NCI-H1417 treated with DMSO at 0.1 percent for 48 hours (cell line): Measurements from ENCODE around the gene KIF3A.

Experiments
- DNase-seq: peaks from one replicate; lab custom pipeline; 2025; lab: John Stamatoyannopoulos, UW

Gene KIF3A

DNA sequence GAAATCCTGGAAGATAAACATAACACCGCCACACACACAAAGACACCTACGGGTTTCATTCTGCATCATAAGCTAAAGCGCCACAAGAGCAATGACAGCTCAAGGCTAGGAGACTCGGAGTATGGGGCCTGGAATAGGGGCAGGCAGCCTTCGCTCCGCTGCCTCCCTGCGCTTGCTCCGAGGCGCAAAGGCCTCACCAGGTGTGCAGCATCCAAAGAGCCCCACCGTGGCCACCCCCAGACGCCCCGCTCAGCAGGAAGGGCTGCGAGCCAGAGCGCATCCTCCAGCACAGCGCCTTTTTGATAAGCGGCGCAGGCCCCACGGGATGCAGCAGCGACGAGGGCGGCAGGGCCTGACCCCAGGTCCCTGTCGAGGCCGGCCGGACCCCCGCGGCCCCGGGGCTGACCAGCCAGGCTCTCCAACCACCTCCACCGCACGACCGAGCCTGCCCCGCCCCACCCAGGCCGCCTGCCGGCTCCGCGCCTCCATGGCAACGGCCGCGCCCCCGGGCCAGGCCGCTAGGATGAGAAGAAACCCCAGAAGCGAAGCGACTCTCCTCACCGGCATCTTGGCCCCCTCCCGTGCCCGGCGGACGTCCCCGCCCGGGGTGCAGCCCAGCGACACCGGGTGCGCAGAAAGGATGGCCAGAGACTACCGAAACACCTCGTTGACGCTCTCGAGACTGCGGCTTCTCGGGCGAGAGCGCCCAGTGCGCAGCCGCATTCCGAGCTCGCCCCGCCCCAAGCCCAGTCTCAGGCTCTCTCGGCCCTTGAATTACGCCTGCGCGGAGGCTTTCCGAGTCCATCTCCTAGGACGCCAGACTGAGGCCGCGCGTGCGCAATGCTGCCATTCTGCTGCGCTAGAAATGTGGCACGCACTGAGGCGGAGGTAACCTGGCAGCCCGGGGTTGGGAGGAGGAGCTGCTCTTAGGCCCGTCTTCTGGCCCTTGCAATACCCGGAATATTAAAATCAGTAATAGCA lies at the start of gene KIF3A:
TSS of gene KIF3A (minus strand) at position 694 of the 981 bp plus-strand sequence. CDS start at position 567, 127 bp downstream.
- peak; percentile 59 for DNase-seq

- DNase-seq, result no peak
These were observed 49.7 kb upstream of the KIF3A start for GRCh38 chr5:132787076-132787475.

DNA sequence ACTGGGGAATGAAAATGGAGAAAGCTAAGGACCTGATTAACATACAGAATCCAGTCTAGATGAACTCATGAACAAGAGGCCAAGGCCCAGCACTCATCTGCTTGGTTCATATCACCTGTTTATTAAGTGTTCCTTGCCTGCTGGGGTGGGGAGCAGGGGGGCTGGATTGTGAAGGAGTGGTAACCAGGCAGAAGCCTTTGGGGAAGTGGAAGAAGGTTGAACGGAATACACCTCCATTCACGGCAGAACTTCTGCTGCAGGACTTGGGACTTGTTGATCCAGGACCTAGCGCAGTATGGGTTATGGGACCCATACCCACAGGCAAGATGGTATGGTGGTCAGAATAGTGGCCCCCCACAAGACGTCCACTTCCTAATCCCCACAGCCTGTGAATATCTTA lies 48.5 kb upstream of the KIF3A start:
- no peak for DNase-seq

DNA sequence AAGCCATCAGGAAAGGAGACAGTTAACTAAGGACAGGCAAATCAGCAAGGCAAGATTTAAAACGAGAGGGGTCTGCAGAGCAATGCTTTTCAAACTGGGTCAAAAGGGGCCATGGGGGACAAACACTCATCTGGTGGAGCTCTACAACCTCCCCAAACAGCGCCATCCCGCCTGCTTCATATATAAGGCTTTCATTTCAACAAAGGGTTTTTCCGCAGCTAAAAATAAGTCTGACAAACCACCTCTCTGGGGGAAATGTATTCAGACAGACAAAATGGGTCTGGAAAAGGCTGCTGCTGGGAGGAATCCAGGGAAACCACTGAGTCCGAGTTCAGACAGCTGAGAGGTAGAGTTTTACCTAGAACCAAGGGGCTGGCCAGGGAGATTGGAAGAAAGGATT lies 48.0 kb upstream of the KIF3A start:
- DNase-seq, result no peak

DNA sequence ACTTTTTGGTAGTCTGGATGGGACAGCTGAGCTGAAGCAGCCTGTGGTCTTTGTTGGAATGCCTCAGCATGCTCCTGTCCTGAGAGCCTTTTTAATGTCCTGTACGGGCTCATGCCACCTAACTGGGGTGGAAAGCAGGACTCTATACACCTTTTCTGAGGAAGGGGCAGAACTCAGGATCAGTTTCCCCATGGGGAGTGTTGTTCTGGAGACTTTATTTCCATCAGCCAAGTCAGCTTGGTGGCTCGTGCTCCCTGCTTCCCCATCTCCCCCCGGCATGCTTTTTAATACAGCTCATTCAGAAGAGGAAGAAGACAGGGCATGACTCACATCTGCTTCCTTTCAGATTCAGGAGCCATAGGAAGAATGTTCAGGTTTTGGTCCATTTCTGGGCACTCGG lies 44.8 kb upstream of the KIF3A start:
- DNase-seq, result no peak

GRCh38 chr5:132781029-132781428 lies 43.7 kb upstream of the KIF3A start:
- DNase-seq, result no peak

GRCh38 chr5:132780577-132780976 lies 43.2 kb upstream of the KIF3A start:
- no peak for DNase-seq

DNA sequence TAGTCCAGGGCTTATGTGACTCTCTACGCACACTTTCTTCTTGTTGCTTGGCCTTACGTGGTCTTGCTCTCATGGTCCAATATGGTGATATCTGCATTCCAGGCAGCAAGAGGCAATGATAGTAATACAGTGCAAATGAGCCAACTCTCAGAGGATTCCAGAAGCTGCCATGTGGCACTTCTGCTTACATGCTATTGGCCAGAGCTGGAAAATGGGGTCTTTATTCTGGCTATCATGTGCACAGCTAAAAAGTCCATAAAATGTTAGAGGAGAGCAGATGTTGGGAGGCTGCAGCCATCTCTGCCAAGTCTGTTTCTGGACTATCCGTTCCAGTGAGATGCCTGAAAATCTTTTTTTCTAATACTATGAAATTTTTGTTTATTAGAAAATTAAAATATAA lies 42.6 kb upstream of the KIF3A start:
- DNase-seq, result no peak

GRCh38 chr5:132778856-132779255 lies 41.5 kb upstream of the KIF3A start:
- DNase-seq, result no peak

- no peak for DNase-seq
These were observed 40.8 kb upstream of the KIF3A start for GRCh38 chr5:132778129-132778528.

GRCh38 chr5:132777209-132778069 lies 40.1 kb upstream of the KIF3A start, which contains the start of gene SEPTIN8:
SEPTIN8 (minus strand) TSS chr5:132777239; CDS start chr5:132777137, 102 bp downstream.
- no peak for DNase-seq

DNA sequence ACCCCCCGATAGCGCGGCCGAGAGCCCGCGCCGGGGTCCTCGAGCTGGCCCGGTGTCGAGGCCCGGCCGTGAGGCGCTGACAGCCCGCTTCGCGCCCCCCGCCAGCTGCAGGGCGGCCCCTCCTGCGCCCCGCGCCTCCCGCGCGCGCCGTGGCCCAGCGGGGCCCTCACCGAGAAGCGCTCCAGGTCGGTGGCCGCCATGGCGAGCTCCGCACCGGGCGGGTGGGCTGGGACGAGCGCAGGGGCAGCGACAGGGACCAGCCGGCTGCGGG lies 39.5 kb upstream of the KIF3A start:
- DNase-seq, result no peak

- no peak for DNase-seq
These were observed 39.0 kb upstream of the KIF3A start for GRCh38 chr5:132776131-132776937.

GRCh38 chr5:132775476-132775961 lies 38.2 kb upstream of the KIF3A start:
- no peak for DNase-seq

DNA sequence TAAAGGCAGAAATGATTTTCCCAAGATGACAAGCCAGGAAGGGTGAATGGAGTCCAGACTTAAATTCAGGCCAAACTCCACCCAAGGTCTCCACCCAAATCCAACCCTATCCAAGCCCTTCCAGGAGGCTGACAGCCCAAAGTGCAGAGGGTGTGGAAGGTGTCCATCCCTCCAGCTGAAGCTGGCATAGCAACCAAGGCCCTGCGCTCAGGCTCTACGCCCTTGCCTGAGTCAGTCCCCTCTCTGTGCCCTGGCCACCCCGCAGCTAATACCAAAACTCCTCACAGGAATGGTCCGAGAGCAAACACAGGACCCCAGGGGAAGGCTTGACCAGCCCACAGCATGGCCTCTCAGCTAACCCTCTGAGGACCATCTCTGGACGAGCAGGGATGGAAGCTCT lies 37.5 kb upstream of the KIF3A start:
- DNase-seq, result no peak

GRCh38 chr5:132774406-132774805 lies 37.1 kb upstream of the KIF3A start:
- no peak for DNase-seq

DNA sequence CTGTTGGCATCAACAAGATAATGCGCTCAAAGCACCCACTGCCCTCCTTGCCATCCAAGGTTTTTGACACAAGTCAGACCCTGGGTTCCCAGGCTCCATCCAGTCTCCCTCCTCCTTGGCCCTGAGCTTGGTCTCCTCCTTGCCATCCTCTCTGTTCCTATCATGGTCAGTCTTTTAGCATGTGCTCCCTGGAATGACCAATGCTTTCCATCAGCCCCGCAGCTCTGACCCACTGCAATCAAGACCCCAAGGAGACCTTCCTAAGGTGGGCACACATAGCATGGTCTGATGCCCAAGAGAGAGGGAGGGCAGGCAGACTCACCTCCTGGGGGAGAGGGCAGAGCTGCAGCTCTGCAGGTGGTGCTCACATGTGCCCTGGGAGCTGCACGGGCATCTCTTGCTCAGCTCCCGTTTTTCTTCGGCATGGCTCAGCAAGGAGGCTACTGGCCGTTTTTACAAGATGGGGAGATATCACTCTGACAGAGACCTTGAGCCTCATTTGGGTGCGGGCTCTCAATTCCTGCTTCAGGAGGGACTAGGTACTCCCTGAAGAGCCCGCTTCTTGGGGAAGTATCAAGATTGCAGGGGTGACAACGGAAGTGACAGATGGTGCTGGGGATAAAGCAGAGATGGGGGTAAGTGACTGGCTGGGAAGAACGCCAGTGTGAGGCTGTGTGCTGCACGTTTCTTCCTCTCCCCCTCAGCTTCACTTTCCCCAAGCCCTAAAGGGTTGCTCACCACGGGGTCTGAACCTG lies 36.4 kb upstream of the KIF3A start:
- DNase-seq, result no peak

GRCh38 chr5:132773114-132773513 lies 35.8 kb upstream of the KIF3A start:
- no peak for DNase-seq

- DNase-seq, result no peak
These were observed 35.1 kb upstream of the KIF3A start for GRCh38 chr5:132772291-132773070.

DNA sequence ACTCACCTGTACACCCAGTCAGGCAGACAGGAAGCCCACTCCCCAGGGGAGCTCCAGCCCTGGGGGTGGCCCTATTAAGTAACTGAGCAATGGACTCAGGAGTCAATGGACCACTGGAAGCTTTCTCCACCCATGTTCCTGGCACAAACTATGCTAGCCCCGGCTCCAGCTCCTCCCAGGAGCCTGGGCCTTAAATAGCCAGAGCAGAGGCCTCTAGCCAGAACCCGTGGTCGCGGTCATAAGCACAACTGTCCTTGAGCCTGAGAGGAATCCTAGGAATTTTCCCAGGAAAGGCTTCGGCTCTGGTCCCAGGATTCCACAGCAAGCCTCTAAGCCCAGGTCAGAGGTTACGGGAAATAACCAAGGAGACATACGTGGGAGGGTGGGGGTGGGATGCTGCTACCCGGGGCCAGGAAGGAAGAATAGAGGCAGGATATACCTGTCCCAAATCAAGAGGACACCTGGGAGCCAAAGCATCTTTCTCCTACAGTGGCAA lies 34.2 kb upstream of the KIF3A start:
- no peak for DNase-seq
